ENCODE results near the gene CTPS1. TPM values are rescaled to one million over a fixed set of nuclear protein-coding genes. Genes with fewer than 3 reads are reported as not detected.

The CTPS1 gene
- total and polyA plus RNA-seq, 2 of the 13 experiments (the other 11 are each of a cell fraction or from before 2014, with no cell fraction given): 9.6 to 42.8 TPM

DNA sequence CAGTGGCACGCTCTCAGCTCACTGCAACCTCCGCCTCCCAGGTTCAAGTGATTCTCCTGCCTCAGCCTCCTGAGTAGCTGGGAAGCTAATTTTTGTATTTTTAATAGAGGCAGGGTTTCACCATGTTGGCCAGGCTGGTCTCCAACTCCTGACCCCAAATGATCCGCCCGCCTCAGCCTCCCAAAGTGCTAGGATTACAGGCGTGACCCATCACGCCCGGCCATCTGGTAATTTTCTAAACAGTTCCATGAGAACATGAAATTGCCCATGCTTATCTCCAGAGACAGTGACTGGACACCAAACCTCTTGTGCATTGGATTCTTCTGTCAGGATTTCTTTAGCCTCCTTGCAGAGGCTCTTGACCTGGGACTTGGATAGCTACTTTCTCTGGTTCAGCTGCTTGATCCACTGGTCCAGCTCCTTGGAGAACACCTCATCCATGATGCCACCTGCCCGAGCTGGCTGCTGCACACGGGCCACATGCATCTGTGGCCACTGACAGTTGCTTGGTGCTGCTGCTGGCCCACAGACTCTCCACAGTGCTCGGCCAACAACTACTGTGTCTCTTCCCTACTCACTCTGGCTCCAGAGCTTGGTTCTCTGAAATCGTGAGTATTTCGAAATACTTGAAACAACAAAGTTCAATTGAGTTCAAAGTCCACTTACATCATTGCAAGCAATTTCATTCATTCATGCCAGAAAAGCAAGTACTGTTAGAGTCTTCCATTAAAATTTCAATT lies 40.0 kb upstream of the CTPS1 start (continued):
- TF ChIP-seq, protein P1, sequence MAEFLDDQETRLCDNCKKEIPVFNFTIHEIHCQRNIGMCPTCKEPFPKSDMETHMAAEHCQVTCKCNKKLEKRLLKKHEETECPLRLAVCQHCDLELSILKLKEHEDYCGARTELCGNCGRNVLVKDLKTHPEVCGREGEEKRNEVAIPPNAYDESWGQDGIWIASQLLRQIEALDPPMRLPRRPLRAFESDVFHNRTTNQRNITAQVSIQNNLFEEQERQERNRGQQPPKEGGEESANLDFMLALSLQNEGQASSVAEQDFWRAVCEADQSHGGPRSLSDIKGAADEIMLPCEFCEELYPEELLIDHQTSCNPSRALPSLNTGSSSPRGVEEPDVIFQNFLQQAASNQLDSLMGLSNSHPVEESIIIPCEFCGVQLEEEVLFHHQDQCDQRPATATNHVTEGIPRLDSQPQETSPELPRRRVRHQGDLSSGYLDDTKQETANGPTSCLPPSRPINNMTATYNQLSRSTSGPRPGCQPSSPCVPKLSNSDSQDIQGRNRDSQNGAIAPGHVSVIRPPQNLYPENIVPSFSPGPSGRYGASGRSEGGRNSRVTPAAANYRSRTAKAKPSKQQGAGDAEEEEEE (CRISPR knock-in tag; IDR thresholded peaks at IDR 0.05; ENCODE audit: borderline replicate concordance): no peak
- TF ChIP-seq, protein P2, sequence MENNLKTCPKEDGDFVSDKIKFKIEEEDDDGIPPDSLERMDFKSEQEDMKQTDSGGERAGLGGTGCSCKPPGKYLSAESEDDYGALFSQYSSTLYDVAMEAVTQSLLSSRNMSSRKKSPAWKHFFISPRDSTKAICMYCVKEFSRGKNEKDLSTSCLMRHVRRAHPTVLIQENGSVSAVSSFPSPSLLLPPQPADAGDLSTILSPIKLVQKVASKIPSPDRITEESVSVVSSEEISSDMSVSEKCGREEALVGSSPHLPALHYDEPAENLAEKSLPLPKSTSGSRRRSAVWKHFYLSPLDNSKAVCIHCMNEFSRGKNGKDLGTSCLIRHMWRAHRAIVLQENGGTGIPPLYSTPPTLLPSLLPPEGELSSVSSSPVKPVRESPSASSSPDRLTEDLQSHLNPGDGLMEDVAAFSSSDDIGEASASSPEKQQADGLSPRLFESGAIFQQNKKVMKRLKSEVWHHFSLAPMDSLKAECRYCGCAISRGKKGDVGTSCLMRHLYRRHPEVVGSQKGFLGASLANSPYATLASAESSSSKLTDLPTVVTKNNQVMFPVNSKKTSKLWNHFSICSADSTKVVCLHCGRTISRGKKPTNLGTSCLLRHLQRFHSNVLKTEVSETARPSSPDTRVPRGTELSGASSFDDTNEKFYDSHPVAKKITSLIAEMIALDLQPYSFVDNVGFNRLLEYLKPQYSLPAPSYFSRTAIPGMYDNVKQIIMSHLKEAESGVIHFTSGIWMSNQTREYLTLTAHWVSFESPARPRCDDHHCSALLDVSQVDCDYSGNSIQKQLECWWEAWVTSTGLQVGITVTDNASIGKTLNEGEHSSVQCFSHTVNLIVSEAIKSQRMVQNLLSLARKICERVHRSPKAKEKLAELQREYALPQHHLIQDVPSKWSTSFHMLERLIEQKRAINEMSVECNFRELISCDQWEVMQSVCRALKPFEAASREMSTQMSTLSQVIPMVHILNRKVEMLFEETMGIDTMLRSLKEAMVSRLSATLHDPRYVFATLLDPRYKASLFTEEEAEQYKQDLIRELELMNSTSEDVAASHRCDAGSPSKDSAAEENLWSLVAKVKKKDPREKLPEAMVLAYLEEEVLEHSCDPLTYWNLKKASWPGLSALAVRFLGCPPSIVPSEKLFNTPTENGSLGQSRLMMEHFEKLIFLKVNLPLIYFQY (CRISPR knock-in tag; IDR thresholded peaks at IDR 0.05; ENCODE audit: borderline replicate concordance): 0 out of 2 replicates have a peak, but pooled peaks have one; percentile 69
- TF ChIP-seq SMYD3 (CRISPR knock-in tag; IDR thresholded peaks at IDR 0.05) (peak; percentile 71; the same call in 1 of the 2 replicates), TBX2 (CRISPR knock-in tag; IDR thresholded peaks at IDR 0.05; ENCODE audit: borderline replicate concordance) (peak; percentile 70; the same call in 1 of the 2 replicates), KLF9 (CRISPR knock-in tag; IDR thresholded peaks at IDR 0.05; ENCODE audit: low read depth) (no peak), FOXA1 (IDR thresholded peaks at IDR 0.05) (no peak), FOXA1 (CRISPR knock-in tag; IDR thresholded peaks at IDR 0.05) (peak; percentile 72), ZNF101 (CRISPR knock-in tag; IDR thresholded peaks at IDR 0.05; ENCODE audit: borderline replicate concordance, low read depth) (no peak), ELF3 (CRISPR knock-in tag; IDR thresholded peaks at IDR 0.05) (peak; percentile 70), KDM2A (CRISPR knock-in tag; IDR thresholded peaks at IDR 0.05; ENCODE audit: borderline replicate concordance, low read depth) (peak; percentile 53; the same call in 1 of the 2 replicates), SMC3 (IDR thresholded peaks at IDR 0.05; ENCODE audit: low read length) (peak; percentile 44; the same call in 1 of the 2 replicates), ZNF460 (CRISPR knock-in tag; IDR thresholded peaks at IDR 0.05; ENCODE audit: borderline replicate concordance) (peak; percentile 42; the same call in 1 of the 2 replicates), ZNF496 (CRISPR knock-in tag; IDR thresholded peaks at IDR 0.05; ENCODE audit: insufficient replicate concordance) (no peak)
- TF ChIP-seq, protein P3, sequence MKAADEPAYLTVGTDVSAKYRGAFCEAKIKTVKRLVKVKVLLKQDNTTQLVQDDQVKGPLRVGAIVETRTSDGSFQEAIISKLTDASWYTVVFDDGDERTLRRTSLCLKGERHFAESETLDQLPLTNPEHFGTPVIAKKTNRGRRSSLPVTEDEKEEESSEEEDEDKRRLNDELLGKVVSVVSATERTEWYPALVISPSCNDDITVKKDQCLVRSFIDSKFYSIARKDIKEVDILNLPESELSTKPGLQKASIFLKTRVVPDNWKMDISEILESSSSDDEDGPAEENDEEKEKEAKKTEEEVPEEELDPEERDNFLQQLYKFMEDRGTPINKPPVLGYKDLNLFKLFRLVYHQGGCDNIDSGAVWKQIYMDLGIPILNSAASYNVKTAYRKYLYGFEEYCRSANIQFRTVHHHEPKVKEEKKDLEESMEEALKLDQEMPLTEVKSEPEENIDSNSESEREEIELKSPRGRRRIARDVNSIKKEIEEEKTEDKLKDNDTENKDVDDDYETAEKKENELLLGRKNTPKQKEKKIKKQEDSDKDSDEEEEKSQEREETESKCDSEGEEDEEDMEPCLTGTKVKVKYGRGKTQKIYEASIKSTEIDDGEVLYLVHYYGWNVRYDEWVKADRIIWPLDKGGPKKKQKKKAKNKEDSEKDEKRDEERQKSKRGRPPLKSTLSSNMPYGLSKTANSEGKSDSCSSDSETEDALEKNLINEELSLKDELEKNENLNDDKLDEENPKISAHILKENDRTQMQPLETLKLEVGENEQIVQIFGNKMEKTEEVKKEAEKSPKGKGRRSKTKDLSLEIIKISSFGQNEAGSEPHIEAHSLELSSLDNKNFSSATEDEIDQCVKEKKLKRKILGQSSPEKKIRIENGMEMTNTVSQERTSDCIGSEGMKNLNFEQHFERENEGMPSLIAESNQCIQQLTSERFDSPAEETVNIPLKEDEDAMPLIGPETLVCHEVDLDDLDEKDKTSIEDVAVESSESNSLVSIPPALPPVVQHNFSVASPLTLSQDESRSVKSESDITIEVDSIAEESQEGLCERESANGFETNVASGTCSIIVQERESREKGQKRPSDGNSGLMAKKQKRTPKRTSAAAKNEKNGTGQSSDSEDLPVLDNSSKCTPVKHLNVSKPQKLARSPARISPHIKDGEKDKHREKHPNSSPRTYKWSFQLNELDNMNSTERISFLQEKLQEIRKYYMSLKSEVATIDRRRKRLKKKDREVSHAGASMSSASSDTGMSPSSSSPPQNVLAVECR (CRISPR knock-in tag; IDR thresholded peaks at IDR 0.05; ENCODE audit: borderline replicate concordance): peak; percentile 39; the same call in 1 of the 2 replicates
- TF ChIP-seq, protein P4, sequence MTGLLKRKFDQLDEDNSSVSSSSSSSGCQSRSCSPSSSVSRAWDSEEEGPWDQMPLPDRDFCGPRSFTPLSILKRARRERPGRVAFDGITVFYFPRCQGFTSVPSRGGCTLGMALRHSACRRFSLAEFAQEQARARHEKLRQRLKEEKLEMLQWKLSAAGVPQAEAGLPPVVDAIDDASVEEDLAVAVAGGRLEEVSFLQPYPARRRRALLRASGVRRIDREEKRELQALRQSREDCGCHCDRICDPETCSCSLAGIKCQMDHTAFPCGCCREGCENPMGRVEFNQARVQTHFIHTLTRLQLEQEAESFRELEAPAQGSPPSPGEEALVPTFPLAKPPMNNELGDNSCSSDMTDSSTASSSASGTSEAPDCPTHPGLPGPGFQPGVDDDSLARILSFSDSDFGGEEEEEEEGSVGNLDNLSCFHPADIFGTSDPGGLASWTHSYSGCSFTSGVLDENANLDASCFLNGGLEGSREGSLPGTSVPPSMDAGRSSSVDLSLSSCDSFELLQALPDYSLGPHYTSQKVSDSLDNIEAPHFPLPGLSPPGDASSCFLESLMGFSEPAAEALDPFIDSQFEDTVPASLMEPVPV (CRISPR knock-in tag; IDR thresholded peaks at IDR 0.05): 0 out of 2 replicates have a peak, but pooled peaks have one; percentile 24
